ENCODE measurements around the gene GLI3.

The GLI3 gene

DNA sequence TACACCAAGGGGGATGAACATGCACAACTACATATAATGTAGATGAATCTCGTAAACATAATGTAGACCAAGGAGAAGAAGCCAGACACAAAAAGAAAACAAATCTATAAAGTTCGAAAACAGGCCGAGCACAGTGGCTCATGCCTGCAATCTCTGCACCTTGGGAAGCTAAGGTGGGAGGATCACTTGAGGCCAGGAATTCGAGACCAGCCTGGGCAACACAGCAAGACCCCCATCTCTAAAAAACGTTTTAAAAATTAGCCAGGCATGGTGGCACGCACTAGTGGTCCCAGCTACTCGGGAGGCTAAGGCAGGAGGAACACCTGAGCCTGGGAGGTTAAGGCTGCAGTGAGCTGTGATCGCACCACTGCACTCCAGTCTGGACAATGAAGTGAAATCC is 68.5 kb downstream of the GLI3 start:
- no peak for DNase-seq

DNA sequence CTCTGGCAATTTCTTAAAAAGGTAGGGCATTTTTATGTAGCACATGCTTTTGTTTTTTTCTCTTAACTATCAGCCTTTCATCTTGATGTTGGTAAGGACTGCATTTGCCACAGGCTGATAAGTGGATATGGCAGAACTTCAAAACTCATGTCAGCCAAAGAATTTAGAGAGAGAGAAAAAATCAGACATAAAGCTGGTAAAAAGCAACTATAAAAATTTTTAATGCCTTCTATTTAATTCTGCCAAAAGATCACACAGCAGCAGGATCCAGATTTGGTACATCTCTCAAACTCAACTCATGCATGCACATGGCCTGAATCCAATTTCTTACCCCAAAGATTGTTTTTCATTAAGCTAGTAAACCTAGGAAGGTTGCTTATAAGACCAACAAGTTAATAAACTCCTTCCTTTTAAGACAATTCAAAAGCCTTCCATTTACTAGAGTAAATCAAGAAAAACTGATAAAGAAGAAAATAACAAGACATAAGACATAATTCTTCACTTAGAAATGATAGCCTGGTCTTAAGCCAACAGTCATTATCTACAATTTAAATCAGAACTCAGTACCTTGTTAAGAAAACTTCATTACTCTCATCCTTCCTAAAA is 69.3 kb downstream of the GLI3 start:
- DNase-seq: no peak

DNA sequence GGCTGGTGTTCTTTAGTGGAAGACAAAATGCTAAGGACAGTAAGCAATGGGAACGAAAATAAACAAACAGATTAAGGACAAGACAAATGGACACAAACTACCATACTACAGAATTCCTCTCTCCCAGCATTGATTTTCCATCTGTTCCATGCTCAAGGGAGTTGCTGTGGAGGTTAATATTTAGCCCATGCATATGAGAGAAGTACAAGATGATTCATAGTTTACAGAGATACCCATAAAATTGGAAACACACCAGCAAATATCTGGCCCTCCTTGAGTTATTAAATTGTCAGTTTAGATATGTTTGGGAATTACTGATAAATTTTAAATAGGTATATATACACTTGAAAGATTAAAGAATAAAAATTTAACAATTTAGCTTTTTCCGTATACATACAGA is 69.8 kb downstream of the GLI3 start:
- no peak for DNase-seq

DNA sequence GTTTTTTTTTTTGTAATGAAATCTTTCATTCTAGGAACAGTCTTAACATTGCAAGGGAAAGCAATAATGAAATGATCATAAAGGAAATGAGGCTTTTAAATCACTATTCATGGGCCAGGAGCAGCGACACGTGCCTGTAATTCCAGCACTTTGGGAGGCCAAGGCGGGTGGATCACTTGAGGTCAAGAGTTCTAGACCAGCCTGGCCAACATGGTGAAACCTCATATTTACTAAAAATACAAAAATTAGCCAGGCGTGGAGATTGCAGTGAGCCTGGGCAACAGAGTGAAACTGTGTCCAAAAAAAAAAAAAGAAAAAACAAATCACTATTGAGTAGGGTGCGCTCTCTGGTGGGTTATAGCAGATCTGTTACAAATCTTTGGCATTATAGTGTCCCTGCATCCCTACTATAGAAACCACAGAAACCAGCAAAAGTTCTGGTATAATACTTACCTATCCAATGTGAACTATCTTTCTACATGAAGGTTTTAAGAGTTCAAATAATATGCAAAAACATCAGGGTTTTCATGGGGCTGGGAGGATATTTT is 72.1 kb downstream of the GLI3 start:
- DNase-seq: no peak

DNA sequence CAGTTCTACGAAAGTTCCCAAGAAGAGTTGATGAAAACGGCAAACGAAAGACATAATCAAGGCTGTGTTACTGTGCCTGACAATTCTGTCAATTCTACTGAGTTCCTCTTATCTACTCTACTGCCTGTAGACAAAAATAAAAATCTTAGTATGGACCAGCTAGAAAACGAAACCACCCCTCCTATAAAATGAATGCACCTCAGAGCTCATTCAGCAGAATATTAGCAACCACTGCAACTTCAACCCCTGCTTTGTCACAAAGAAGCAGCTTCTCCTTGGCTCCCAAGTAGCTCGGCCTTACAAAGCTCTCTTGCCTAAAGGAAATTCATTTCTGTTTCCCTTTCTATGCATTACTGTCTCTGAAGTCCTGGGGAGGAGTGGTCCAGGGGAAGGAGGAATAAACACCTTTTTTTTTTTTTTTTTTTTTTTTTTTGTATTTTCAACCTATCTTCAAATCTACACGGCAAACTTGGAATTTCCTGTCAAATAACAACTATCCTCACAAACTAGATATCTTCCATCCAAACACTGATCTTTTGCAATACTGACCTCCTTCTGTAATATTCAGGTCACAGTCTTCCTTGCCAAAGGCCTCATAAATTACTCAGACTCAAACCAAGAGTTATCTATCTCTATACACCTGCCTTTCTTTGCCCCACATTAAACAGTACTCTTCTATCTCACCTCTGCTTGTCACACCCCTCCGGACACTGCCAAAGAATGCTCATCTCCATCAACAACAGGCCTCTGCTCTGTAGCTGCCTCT is 74.3 kb downstream of the GLI3 start:
- DNase-seq: no peak

DNA sequence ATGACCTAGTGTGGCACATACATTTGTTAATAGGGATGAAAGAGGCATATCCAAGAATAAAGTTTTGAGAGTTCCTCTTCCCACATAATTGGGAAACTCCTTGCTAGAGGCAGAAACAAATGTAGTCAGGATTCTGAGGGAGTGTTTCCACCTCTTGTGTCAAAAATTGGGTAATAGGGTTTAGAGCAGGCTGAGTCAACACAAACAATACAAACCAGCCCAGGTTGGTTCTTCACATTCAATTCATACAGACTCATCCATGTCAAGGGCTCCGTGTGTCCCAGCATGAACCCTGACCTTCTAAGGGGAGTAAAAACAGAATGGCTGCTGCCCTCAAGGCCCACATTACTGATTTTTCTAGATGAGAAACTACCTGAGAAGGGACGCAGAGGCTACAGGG is 75.3 kb downstream of the GLI3 start:
- DNase-seq: no peak

DNA sequence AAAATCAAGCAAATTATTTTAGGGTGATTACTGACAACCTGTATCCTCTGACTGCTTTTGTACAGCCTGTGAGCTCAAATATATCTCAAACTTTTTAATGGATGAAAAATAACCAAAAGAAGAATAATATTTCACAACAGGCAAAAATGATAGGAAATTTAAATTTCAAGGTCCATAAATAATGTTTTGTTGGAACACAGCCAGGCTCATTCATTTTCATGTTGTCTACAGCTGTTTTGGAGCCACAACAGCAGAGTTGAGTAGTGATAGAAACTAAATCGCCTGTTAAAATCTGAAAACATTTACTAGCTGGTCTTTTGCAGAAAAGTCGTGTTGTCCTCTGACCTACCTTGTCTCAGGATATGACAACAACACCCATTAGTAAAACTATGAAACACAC is 75.9 kb downstream of the GLI3 start:
- no peak for DNase-seq

DNA sequence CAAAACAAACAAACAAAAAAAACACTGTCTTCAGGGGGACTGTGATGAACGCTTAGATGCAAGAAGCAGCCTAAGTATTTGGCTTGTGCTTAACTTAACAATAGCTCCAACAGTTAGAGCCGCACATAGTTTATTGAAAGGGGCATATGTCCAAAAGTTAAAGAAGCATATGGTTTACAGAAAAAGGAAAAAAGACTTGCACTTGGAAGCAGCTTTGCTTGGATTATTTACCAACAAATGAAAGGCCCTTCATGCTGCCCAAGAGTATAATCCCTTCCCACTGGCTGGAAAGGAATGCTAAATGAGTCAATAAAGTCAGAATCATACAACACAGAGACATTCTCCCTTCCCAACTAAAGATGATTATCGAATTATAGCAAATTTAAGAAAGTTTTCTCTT is 77.9 kb downstream of the GLI3 start:
- no peak for DNase-seq

DNA sequence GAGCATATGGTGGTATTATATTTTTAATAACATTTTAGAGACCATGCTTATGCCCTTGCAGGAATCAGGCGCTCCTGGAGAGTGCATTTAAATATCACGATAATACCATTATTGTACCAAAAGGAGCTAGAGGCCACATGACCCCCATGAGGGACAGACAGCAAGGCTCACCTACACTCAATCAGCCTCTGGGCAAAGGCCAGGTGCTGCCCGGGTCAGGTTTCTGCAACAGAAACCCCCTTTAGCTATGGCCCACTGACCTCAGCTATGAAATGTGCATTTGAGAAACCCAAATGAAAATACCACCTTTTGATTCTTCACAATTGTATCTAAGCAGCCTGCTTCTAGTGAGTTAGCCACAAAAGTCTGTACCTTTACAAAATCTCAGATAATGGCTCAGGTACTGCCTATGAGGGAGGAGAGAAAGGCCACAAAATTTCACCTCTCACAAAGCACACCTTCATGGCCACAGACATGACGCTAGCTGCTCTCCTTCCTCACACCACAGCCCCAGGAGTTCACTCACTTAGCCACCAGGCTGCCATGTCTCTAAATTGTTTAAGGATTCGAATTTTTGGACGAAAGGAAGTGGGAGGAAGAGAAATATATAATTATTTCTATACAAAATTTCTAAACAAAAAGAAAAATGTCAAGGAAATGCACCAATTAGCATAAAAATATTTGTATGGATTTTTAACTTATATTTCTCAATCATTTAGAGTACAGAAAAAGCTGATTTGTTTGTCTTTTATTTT is 79.9 kb downstream of the GLI3 start:
- no peak for DNase-seq

DNA sequence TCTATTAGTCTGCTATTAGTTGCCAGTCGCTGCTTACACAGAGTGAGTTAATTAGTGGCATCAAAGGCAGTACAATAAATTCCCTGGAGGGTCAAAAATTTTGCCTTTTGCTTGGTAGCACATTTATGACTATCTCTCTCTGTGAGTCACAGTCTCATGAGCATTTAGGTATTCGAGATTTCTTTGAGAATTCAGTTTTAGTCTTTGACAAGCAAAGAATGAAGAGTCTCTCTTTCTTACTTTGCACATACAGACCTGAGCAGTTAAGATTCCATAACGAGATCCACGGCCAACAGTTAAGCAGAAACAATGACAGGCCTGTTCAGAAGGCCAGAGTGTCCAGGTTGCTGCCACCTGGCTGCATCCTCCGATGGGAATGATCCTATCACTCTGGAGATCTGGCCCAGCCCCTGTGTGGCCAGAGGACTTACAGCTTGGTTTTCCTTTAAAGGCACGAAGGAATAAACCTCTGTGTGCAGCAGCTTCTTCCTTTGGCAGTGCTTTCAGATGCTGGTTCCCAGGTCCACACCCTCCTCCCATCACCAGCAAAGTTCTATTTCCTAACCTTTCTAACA is 80.6 kb downstream of the GLI3 start:
- no peak for DNase-seq

DNA sequence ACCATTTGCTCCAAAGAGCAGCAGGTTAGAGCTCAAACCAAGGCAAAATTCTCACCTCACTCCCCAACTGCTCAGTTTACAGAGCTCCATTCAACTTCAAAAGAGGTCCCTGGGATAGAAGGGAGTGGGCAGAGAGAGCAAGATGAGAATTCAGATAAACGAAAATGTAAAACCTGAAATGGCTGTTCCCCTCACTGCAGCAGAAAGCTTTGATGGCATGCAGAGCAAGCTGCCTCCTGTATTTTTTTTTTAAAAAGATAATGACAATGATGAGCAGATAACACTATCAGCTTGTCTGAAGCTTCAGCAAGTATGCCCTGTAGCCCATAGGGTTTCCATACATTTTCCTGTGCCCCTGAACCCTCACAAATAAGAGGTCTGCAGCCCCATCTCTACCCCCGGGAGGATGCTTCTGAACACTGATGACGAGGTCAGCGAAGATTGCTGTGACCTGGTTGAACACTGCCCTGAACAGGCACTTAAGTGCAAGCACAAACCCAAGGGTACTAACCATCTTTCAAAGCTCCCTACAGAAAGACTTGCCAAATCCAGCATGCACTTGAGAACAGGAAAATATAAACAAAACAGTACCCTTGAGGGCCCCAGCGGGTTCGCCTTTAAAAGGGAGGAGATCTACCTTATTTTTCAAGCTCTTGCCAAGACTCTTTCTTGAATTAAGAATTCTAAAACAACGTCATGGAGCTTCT is 81.3 kb downstream of the GLI3 start:
- DNase-seq: no peak

DNA sequence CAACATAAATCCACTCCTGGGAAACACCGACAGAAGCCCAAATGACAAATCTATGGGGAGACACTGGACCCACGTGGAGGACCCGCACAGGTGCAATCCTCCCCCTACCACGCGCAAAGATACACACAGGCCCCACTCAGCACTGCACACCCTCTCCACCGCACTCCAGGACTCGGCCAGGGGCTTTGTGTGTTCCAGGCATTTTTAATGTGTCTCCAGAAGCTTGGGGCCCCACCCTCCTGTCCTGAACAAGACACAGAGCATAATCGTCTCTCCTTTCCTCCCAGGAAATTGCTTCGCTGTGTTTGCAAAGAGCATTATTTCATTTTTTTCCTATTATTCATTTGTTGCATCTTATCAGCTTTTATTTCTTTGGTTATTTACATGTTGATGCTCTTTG is 82.8 kb downstream of the GLI3 start:
- no peak for DNase-seq

DNA sequence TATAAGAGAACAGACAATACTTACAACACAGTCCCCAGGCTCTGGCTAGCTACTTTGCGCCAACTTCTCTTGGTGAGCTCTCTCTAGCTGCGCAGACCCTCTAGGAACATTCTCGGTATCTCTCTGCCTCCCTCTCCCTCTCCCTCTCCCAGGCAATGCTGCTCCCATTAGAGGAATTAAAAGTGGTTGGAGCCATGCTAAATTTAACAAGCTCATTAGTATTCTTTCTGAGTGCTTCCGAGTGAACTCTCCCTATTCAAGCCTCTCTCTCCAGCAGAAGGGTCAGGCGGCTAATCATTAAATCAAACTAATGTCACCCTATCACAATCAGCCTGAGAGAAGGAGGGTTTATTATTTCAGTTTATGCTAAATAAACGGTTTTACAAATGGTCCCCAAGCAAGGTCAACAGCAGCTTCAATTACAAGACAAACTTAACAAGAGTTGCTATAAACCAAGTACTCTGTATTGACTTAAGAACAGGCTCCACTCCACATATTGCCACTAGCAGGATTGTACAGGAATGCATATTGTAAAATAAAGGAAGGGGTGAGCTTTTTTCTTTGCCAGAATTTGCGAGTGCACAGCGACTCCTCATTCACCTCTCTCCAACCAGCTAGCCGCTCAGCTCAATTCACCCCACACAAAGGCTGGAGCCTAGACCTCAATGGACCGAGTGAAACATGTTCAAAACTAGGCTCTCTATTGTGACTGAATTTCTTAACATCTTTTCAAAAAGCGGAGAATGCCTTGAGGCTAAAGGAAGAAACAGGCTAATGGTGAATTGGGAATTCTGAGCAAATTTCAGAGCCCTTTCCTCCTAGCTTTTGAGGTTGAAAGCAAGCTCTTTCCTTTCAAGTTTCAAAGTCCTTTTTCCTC is 84.4 kb downstream of the GLI3 start:
- no peak for DNase-seq

DNA sequence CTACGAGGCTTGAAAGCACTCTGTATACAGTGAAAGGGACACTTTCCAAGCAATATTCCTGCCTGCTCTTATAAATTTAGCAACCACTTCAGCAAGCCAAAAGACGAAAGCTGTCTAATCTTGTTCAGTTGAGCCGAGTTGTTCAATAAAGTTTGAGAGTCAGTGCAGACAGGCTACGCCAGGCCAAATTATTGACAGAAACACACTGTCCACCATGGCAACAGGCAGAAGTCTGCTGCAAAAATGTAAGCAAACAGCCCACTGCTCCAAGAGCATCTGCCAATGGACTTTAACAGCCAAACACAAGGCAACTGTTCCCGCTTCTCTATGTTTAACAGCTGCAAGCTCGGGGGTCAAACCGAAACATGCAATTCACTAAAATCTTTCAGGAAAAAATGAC is 85.7 kb downstream of the GLI3 start:
- DNase-seq: no peak

DNA sequence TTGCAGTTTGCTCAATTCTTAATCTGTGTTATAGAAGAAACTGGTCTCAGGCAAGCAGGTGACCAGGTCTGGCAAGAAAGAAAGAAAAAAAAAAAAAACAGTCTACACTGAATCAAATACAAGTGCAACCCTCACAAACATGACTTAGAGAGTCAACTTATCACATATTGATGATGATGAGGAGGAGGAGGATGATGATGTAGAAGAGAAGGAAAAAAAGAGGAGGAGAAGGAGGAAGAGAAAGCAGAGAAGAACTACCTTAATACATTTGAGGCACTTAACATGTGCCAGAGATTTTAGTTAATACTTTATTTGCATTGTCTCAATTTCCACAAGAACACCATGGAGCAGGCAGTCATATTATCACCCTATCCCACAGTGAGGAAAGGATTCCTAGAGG is 91.5 kb downstream of the GLI3 start:
- DNase-seq: no peak

DNA sequence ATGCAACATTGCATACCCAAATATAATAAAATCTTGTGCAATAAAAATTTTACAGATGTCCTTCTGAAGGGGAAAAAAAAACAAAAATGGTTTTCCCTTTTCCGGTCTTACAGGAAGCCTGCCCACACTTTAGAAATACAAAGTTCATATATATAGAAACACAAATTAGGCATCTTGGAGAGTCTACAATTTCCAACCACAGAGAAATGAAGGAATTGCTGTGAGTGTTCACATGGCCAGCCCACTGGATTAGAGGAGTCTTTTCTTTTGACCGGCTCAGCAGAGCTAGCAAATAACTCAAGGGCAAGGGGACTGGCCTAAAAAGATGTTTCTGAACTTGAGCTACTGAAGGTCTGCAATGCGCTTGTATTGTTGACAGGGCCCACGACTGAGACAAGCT is 92.4 kb downstream of the GLI3 start:
- no peak for DNase-seq

DNA sequence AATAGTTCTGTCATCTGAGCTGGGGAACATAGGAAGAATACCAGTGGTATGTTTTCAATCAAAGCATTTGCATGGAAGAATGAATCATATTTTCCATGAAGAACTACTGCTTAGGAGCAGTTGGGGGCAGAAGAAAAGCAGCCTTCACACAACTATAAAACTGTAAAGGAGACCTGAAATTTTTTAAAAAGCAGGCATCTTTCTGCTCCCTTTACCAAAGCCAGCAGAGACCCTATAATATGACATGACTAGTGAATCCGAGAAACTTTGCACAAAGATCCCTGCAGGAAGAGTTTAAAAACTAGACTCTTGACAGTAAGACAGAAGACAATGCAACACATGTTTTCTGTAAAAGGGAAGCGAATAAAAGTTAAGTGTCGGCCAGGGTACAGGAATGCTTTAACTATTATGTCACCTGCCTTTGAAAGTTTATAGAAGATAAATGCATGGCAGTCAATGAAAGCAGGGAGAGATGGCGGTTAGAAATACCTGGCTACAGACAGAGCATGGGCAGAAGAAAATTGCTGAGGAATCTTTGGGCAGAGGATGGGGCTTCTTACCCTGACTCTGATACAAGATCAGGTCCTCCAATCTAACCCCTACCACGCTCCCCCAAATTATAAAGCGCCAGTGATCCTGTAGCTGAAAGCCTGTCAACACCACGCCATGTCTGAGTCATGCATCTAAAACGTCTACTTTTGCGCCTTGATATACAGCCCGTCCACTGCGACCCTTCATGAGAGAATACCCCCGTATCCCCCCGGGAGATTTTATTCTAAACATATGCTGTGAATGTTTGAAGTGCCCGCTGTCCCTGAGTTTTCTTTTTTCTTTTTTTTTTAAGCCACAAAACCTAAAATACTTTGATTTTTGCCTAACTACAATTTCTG is 93.1 kb downstream of the GLI3 start:
- DNase-seq: no peak

DNA sequence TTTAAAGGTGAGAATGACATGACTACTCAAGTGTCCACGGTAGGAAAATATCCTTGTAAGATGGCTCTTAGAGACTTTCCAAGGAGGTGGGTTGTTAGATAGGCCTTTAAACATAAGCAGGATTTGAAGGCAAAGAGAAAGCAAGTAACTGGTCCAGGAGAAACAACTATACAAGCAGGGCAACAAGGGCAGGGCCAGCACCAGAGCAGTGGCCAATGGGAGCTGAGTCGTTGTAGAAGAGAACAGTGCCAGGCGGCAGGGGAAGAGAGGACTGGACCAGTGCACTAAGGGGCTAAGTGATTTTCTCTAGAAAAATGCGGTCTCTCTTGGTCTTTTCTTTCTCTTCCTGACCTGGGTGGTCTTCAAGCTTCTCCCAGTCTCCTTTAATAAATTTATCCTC is 94.9 kb downstream of the GLI3 start:
- no peak for DNase-seq

DNA sequence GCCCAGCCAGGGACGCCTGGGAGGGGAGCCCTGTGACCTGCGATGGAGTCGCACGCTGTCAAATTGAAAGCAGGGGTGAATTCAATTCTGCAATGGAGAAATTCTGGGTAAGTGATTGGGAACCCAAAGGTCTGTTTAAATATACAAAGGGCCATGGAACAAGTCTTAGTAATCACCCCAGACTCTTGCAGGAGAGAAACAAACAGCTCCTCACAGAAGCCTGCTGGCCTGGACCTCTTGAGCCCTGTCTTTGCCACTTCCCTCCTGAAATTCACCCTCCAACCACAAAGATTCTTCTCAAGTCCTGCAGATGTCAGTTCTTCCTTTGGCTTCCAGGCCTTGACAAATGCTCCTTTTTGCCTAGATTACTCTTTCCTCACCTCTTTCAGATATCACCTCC is 97.3 kb downstream of the GLI3 start:
- DNase-seq: no peak

DNA sequence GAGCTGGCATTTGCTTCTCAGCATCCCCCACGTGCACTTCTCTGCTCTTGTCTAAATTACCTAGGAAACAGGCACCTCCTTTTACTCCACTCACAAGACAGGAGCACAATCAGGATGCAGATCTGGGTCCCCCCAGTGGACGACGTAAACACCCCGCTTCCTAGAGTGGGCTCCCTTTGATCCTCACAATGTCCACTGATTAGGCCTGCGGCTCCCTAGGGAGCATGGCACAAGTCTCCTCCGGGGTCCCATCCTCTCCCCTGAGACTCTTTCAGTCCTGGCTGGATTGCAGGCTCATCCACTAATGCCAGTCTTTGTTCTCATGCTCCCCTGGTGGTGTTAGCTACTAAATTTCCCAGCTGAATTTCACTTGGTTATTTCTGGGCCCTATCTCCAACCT is 98.3 kb downstream of the GLI3 start:
- DNase-seq: no peak

DNA sequence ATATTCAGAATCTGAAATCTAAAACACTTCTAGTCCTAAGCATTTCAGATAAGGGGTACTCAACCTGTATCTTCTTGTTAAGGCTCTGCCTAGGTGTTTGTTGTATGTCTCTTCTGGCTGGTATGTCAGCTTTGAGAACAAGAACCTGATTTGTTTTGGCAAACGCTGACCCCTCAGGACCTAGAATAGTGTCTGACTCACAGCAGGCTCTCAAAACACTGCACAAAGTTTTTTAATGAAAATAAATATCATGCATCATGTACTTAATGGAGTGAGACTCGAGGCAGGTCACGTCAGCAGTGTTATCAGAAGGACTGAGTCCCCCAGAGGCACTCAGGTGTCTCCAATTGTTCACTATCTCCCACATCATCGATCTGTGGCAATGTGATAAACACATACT is 99.1 kb downstream of the GLI3 start:
- DNase-seq: no peak

Measured in stimulated activated CD4-positive, alpha-beta T cell treated with anti-CD3 and anti-CD28 coated beads, Interleukin-4, amount 100 ng/mL, for 1 hour (primary cell).